Retinal pigment epithelial cell (primary cell): ENCODE measurements around the gene TAP2.
"Not testable (repeated sequence)": the region's sequence is repeated elsewhere in the genome, so short reads cannot be mapped to it uniquely, and the experiment has no call there.

Experiments
- DNase-seq: peaks from one replicate; pipeline ENCODE4 v3.0.0-alpha.2; 2010; ENCODE audit warnings: low read depth
- H3K4me3 ChIP-seq: 2 replicates; pipeline ENCODE4 v1.5.1; 2011; ENCODE audit warnings: mild to moderate bottlenecking, low read length, control low read depth, moderate library complexity
- TF ChIP-seq, protein P1 (sequence below): conservative IDR thresholded peaks from 2 replicates; pipeline ENCODE4 v1.5.1; 2011; ENCODE audit warnings: low read depth, low read length, control low read depth, inconsistent platforms

TAP2 gene

GRCh38 chr6:32838114-32838958, at the start of gene TAP2:
TSS of gene TAP2 (minus strand) at chr6:32838739. CDS start at chr6:32838233, 506 bp downstream.
- no peak for DNase-seq
- peak within 1 kb of the TSS; percentile 85 for H3K4me3 ChIP-seq
- TF ChIP-seq, protein P1, sequence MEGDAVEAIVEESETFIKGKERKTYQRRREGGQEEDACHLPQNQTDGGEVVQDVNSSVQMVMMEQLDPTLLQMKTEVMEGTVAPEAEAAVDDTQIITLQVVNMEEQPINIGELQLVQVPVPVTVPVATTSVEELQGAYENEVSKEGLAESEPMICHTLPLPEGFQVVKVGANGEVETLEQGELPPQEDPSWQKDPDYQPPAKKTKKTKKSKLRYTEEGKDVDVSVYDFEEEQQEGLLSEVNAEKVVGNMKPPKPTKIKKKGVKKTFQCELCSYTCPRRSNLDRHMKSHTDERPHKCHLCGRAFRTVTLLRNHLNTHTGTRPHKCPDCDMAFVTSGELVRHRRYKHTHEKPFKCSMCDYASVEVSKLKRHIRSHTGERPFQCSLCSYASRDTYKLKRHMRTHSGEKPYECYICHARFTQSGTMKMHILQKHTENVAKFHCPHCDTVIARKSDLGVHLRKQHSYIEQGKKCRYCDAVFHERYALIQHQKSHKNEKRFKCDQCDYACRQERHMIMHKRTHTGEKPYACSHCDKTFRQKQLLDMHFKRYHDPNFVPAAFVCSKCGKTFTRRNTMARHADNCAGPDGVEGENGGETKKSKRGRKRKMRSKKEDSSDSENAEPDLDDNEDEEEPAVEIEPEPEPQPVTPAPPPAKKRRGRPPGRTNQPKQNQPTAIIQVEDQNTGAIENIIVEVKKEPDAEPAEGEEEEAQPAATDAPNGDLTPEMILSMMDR = peak; percentile 87

GRCh38 chr6:32887616-32888015, 49.1 kb upstream of the TAP2 start:
- TF ChIP-seq, protein P1 = no peak
- no peak for DNase-seq
- no peak overlapping the region for H3K4me3 ChIP-seq

- TF ChIP-seq, protein P1 = no peak
- H3K4me3 ChIP-seq = no peak overlapping the region
- no peak for DNase-seq
These were observed 48.3 kb upstream of the TAP2 start for GRCh38 chr6:32886681-32887383.

DNA sequence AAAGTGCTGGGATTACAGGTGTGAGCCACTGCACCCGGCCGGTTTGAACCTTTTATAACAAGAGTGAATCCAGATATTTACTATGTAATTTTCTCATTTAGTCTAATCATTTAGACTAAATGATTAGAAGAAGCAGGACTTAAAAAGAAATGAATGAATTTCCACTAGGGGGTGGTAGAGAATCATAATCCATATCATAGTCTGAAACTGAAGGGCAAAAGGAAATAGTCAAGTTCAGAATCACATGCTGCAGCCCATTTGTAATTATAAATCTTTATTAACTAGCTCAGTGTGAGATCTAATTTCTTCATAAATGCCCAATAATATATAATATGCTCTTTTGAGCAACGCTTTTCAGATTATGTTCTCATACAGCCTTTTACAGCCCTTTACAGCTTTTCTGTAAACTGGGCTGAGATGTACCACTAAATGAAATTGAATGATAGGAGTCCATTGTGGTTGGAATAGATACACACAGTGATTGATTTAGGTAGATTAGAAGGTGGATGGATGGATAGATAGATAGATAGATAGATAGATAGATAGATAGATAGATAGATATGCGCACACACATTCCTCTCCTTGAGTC, 47.3 kb upstream of the TAP2 start:
- TF ChIP-seq, protein P1 = peak; percentile 47
- peak; percentile 39 for DNase-seq

GRCh38 chr6:32883789-32884188, 45.2 kb upstream of the TAP2 start:
- no peak overlapping the region for H3K4me3 ChIP-seq
- TF ChIP-seq, protein P1 = no peak
- peak; percentile 37 for DNase-seq

More for the DNA sequence above, 47.3 kb upstream of the TAP2 start:
- H3K4me3 ChIP-seq = no peak overlapping the region

- no peak overlapping the region for H3K4me3 ChIP-seq
- TF ChIP-seq, protein P1 = no peak
- no peak for DNase-seq
These were observed 44.3 kb upstream of the TAP2 start for GRCh38 chr6:32882879-32883250.

GRCh38 chr6:32880962-32881361, 42.4 kb upstream of the TAP2 start:
- not testable (repeated sequence) for H3K4me3 ChIP-seq, DNase-seq
